Liver (tissue), 9 donors: ENCODE measurements around the gene SCUBE1. TPM values are rescaled to one million over a fixed set of nuclear protein-coding genes. Genes with fewer than 3 reads are reported as not detected.

Experiments used
- DNase-seq: peaks from one replicate; pipeline ENCODE4 v3.0.0-alpha.2; 2017; ENCODE audit warnings: low spot score
- H3K27ac ChIP-seq, 2 donors: one replicate each; pipeline ENCODE4 v1.7.0; 2013; ENCODE audit warnings: inconsistent platforms in 2 of 2, low read length in 2 of 2, control low read depth in 1 of 2, low read depth in 1 of 2, mild to moderate bottlenecking in 1 of 2
- H3K27me3 ChIP-seq, 4 donors: one replicate each; pipeline versions ENCODE4 v1.6.1 to v1.7.0; 2013; ENCODE audit warnings: low read length in 3 of 4, inconsistent platforms in 1 of 4, mild to moderate bottlenecking in 1 of 4, moderate library complexity in 1 of 4; ENCODE audit not compliant: control insufficient read depth in 4 of 4, insufficient read depth in 4 of 4
- H3K36me3 ChIP-seq, 4 donors: one replicate each; pipeline versions ENCODE4 v1.6.1 to v1.7.0; 2013; ENCODE audit warnings: low read length in 3 of 4, mild to moderate bottlenecking in 3 of 4, low read depth in 1 of 4, moderate library complexity in 1 of 4; ENCODE audit not compliant: control insufficient read depth in 4 of 4, insufficient read depth in 3 of 4
- H3K4me1 ChIP-seq, 4 donors: one replicate each; pipeline versions ENCODE4 v1.6.1 to v1.7.0; 2013; ENCODE audit warnings: low read length in 3 of 4, mild to moderate bottlenecking in 3 of 4, moderate library complexity in 1 of 4; ENCODE audit not compliant: control insufficient read depth in 4 of 4, insufficient read depth in 4 of 4
- H3K4me3 ChIP-seq, 3 donors: one replicate each; pipeline versions ENCODE4 v1.6.1 to v1.7.0; 2013; ENCODE audit warnings: low read length in 3 of 3, control low read depth in 1 of 3, low read depth in 1 of 3, mild to moderate bottlenecking in 1 of 3
- H3K9ac ChIP-seq, 2 donors: one replicate each; pipeline ENCODE4 v1.7.0; 2013; ENCODE audit warnings: low read length in 2 of 2, mild to moderate bottlenecking in 2 of 2, moderate library complexity in 2 of 2, control low read depth in 1 of 2, low read depth in 1 of 2
- H3K9me3 ChIP-seq, 4 donors: one replicate each; pipeline versions ENCODE4 v1.6.1 to v1.7.0; 2013; ENCODE audit warnings: low read length in 3 of 4; ENCODE audit not compliant: control insufficient read depth in 4 of 4
- ATF3 ChIP-seq: IDR thresholded peaks from 2 replicates; pipeline ENCODE4 v1.6.1; 2016; ENCODE audit warnings: antibody characterized with exemption
- CTCF ChIP-seq: fragments of 150-350 bp; IDR thresholded peaks from 2 replicates; pipeline ENCODE4 v1.5.1; 2017; ENCODE audit warnings: improper control_type of control experiment, low read depth, low read length; ENCODE audit not compliant: missing input control
- HNF4G ChIP-seq: IDR thresholded peaks from 2 replicates; pipeline ENCODE4 v1.6.1; 2016; ENCODE audit warnings: antibody characterized with exemption
- MAX ChIP-seq: IDR thresholded peaks from 2 replicates; pipeline ENCODE4 v1.6.1; 2016; ENCODE audit warnings: antibody characterized with exemption
- NR2F2 ChIP-seq: IDR thresholded peaks from 2 replicates; pipeline ENCODE4 v1.6.1; 2016; ENCODE audit warnings: antibody characterized with exemption
- RAD21 ChIP-seq, 2 donors: IDR thresholded peaks; 2 replicates each; pipeline ENCODE4 v1.6.1; 2016; ENCODE audit warnings: antibody characterized with exemption in 2 of 2, mild to moderate bottlenecking in 2 of 2
- REST ChIP-seq: IDR thresholded peaks from 2 replicates; pipeline ENCODE4 v1.6.1; 2016; ENCODE audit warnings: antibody characterized with exemption, mild to moderate bottlenecking
- RXRA ChIP-seq, 2 donors: IDR thresholded peaks; 2 replicates each; pipeline ENCODE4 v1.6.1; 2017 to 2018; ENCODE audit warnings: antibody characterized with exemption in 2 of 2, mild to moderate bottlenecking in 1 of 2
- SP1 ChIP-seq: IDR thresholded peaks from 2 replicates; pipeline ENCODE4 v1.6.1; 2018; ENCODE audit warnings: antibody characterized with exemption, mild to moderate bottlenecking
- YY1 ChIP-seq: IDR thresholded peaks from 2 replicates; pipeline ENCODE4 v1.6.1; 2016; ENCODE audit warnings: antibody characterized with exemption, mild to moderate bottlenecking
- ZBTB33 ChIP-seq: IDR thresholded peaks from 2 replicates; pipeline ENCODE4 v1.6.1; 2016; ENCODE audit warnings: antibody characterized with exemption
- WGBS: extraction: QIAGEN DNeasy Blood & Tissue Kit; methylation state at CpG from one replicate; pipeline ENCODE4 v1.1.7; 2013; 5-methylcytosine and 5-hydroxymethylcytosine counted together
- polyA plus RNA-seq, 2 donors: library from polyadenylated mRNA; stranded (reverse) in 1 of 2; unstranded in 1 of 2; fragments of 200-250 nt in 1 of 2; fragments of >200 nt in 1 of 2; fragmentation: Nextera tagmentation in 1 of 2; extraction: Ambion mirVana in 1 of 2; gene quantifications; one replicate each; pipeline versions ENCODE4 v1.2.1 to v1.2.3, GENCODE V29; 2013 to 2015
- total RNA-seq, 2 donors: library from RNA; depleted of rRNA; stranded (reverse); fragments of >200 nt; gene quantifications; one replicate each; pipeline ENCODE4 v1.2.3, GENCODE V29; 2014
- donor health status: healthy.
- donor health status: healthy.
- donor health status: healthy.
- donor health status: healthy.
- donor health status: healthy.

The SCUBE1 gene
- total and polyA plus RNA-seq, 4 donors: 0.07 to 0.46 (median 0.08) TPM; not detected in 1

GRCh38 chr22:43257549-43257948 lies 85.6 kb downstream of the SCUBE1 start:
- Histone ChIP-seq H3K4me3 (no peak overlapping the region), H3K9ac (no peak overlapping the region), H3K9me3 (no peaks in the 10 kb centered on the region), H3K27me3 (no peaks in the 10 kb centered on the region), H3K36me3 (no peaks in the 10 kb centered on the region), H3K27ac (no peak overlapping the region), H3K4me1 (peaks cover 0 to 11% (median 2%) of the 10 kb centered on the region in 4 donors)
- TF ChIP-seq CTCF (no peak), REST (no peak), YY1 (no peak), RXRA (IDR thresholded peaks at IDR 0.05) (no peak), ATF3 (no peak), HNF4G (no peak)
- no peak for DNase-seq
- 78% methylated on average over 10 of the region's 10 CpGs for WGBS

GRCh38 chr22:43256976-43257545 lies 86.1 kb downstream of the SCUBE1 start:
- Histone ChIP-seq H3K27ac (no peak overlapping the region), H3K4me1 (peaks cover 0 to 11% (median 2%) of the 10 kb centered on the region in 4 donors)
- 81% methylated on average over 8 of the region's 8 CpGs for WGBS

More at GRCh38 chr22:43256976-43257545, 86.1 kb downstream of the SCUBE1 start:
- Histone ChIP-seq H3K9me3 (no peaks in the 10 kb centered on the region), H3K4me3 (no peak overlapping the region), H3K9ac (no peak overlapping the region), H3K36me3 (no peaks in the 10 kb centered on the region), H3K27me3 (no peaks in the 10 kb centered on the region)
- no peak for TF ChIP-seq RAD21 (IDR thresholded peaks at IDR 0.05)
- TF ChIP-seq YY1: no peak
- TF ChIP-seq ZBTB33: no peak
- no peak for TF ChIP-seq NR2F2
- no peak for TF ChIP-seq MAX
- TF ChIP-seq HNF4G: no peak
- TF ChIP-seq CTCF: no peak
- no peak for TF ChIP-seq ATF3
- TF ChIP-seq REST: no peak
- TF ChIP-seq SP1: no peak
- no peak for DNase-seq
